GM23248 (cell line): ENCODE measurements around the gene RAB43.

Experiments used
- EZH2 ChIP-seq: fragments of 200-600 bp; sonication (generic); IDR thresholded peaks from 2 replicates; pipeline ENCODE4 v1.6.1; 2018; ENCODE audit warnings: antibody characterized with exemption, mild to moderate bottlenecking; ENCODE audit not compliant: insufficient read depth, poor library complexity, severe bottlenecking
- EZH2phosphoT487 ChIP-seq: fragments of 200-600 bp; sonication (generic); IDR thresholded peaks from 2 replicates; pipeline ENCODE4 v1.6.1; 2018; ENCODE audit warnings: antibody characterized with exemption, moderate library complexity, mild to moderate bottlenecking, low read depth; ENCODE audit not compliant: insufficient read depth

GRCh38 chr3:129056451-129057173 is 65.0 kb downstream of the RAB43 start:
- no peak for TF ChIP-seq EZH2phosphoT487
- no peak for TF ChIP-seq EZH2
